ENCODE results near the gene RNF222.

- no peak for TF ChIP-seq CTCF (IDR thresholded peaks at IDR 0.05)
- TF ChIP-seq POLR2A (IDR thresholded peaks at IDR 0.05) = no peak
Observed at GRCh38 chr17:8387914-8388651, 9.5 kb downstream of the RNF222 start.
